Suprapubic skin (tissue), 4 donors: ENCODE results near the gene RAB34. TPM values are rescaled to one million over a fixed set of nuclear protein-coding genes. Genes with fewer than 3 reads are reported as not detected.
"Not testable (repeated sequence)": the region's sequence is repeated elsewhere in the genome, so short reads cannot be mapped to it uniquely, and the experiment has no call there.

Experiments
- DNase-seq, 2 donors: peaks; one replicate each; pipeline ENCODE4 v3.0.0-alpha.2; 2019; ENCODE audit warnings: low spot score in 2 of 2
- H3K27ac ChIP-seq: fragments of 200-600 bp; sonication (generic); one replicate; pipeline ENCODE4 v1.5.1; 2019
- H3K27me3 ChIP-seq: fragments of 200-600 bp; sonication (generic); one replicate; pipeline ENCODE4 v1.5.1; 2019
- H3K36me3 ChIP-seq: fragments of 200-600 bp; sonication (generic); one replicate; pipeline ENCODE4 v1.5.1; 2019
- H3K4me1 ChIP-seq: fragments of 200-600 bp; sonication (generic); one replicate; pipeline ENCODE4 v1.5.1; 2019
- H3K4me3 ChIP-seq: fragments of 200-600 bp; sonication (generic); one replicate; pipeline ENCODE4 v1.5.1; 2019; ENCODE audit warnings: mild to moderate bottlenecking
- H3K9me3 ChIP-seq: fragments of 200-600 bp; sonication (generic); one replicate; pipeline ENCODE4 v1.5.1; 2019
- EP300 ChIP-seq: sonication (generic); formaldehyde crosslinking; IDR thresholded peaks from one replicate; pipeline ENCODE4 v1.6.1; 2017; ENCODE audit warnings: antibody characterized with exemption
- POLR2A ChIP-seq, 2 donors: fragments of 450-650 bp; IDR thresholded peaks; one replicate each; pipeline ENCODE4 v1.6.1; 2017; ENCODE audit warnings: antibody characterized with exemption in 2 of 2, mild to moderate bottlenecking in 2 of 2, moderate library complexity in 2 of 2
- POLR2AphosphoS5 ChIP-seq, 3 donors: sonication (generic); formaldehyde crosslinking; IDR thresholded peaks; one replicate each; pipeline ENCODE4 v1.6.1; 2017; ENCODE audit warnings: antibody characterized with exemption in 3 of 3
- WGBS: methylation state at CpG from one replicate; pipeline ENCODE4 v1.1.5; 2018; 5-methylcytosine and 5-hydroxymethylcytosine counted together
- total RNA-seq, 4 donors: library from RNA; depleted of rRNA; stranded (reverse); fragments of >200 nt; gene quantifications; one replicate each; pipeline ENCODE4 v1.1.0, GENCODE V29; 2016
- TF ChIP-seq, protein P1 (sequence below), 2 donors: fragments of 200-600 bp in 1 of 2; fragments of 450-650 bp in 1 of 2; sonication (generic) in 1 of 2; IDR thresholded peaks; one replicate each; pipeline ENCODE4 v1.5.1; 2016 to 2019; ENCODE audit warnings: antibody characterized with exemption in 2 of 2, mild to moderate bottlenecking in 1 of 2, moderate library complexity in 1 of 2

The RAB34 gene
- total RNA-seq, 4 donors from 2014 or later: 60.7 to 96.1 (median 77.6) TPM

GRCh38 chr17:28725166-28725659 lies 7.5 kb upstream of the RAB34 start:
- DNase-seq: no peak
- TF ChIP-seq EP300 (no peak), POLR2AphosphoS5 (IDR thresholded peaks at IDR 0.05) (no peak)
- no peaks in the 10 kb centered on the region for H3K27me3 ChIP-seq
- peak overlapping the region; percentile 89 for H3K4me3 ChIP-seq
- peak overlapping the region; percentile 99 for H3K27ac ChIP-seq
- 38% methylated on average over 16 of the region's 20 CpGs for WGBS
- no peaks in the 10 kb centered on the region for H3K9me3 ChIP-seq
- peaks cover 35% of the 10 kb centered on the region for H3K36me3 ChIP-seq
- H3K4me1 ChIP-seq: peaks cover 87% of the 10 kb centered on the region

DNA sequence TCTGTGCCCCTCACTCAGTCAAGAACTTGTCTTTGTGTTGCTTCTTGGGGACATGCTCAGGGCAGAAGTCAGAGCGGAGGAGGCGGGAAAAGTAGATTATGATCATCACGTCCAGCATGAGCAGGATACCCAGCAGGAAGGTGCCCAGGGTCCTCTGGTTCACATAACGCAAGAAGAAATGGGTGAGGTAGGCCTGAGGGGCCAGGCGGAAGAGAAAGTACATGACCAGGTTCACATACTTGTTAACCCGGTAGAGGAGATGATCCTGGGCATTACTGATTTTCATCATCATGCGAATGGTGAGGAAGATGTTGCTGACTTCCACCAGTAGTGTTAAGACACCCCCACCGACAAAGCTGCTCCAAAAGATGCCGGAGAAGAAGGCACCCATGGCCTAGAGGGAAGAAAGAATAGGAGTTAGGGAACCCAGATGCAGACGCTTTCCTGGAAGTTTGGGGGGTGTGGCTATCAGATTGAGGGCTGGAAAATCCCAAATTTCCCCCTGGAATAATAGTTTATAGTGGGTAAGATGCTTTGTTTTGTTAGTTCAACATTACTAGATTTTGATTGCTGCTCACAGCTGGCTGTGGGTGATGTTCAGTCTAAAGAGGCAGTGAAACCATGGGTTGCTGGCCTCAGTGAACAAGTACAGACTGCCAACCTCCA lies 7.0 kb upstream of the RAB34 start:
- peaks cover 83% of the 10 kb centered on the region for H3K4me1 ChIP-seq
- H3K27ac ChIP-seq: peak overlapping the region; percentile 99
- H3K36me3 ChIP-seq: peaks cover 35% of the 10 kb centered on the region
- H3K9me3 ChIP-seq: no peaks in the 10 kb centered on the region
- DNase-seq: no peak
- peak overlapping the region; percentile 89 for H3K4me3 ChIP-seq
- whole genome bisulfite sequencing: 70% methylated on average over 10 of the region's 10 CpGs
- TF ChIP-seq EP300 (no peak), POLR2AphosphoS5 (IDR thresholded peaks at IDR 0.05) (no peak), POLR2A (IDR thresholded peaks at IDR 0.05) (no peak)
- TF ChIP-seq, protein P1, sequence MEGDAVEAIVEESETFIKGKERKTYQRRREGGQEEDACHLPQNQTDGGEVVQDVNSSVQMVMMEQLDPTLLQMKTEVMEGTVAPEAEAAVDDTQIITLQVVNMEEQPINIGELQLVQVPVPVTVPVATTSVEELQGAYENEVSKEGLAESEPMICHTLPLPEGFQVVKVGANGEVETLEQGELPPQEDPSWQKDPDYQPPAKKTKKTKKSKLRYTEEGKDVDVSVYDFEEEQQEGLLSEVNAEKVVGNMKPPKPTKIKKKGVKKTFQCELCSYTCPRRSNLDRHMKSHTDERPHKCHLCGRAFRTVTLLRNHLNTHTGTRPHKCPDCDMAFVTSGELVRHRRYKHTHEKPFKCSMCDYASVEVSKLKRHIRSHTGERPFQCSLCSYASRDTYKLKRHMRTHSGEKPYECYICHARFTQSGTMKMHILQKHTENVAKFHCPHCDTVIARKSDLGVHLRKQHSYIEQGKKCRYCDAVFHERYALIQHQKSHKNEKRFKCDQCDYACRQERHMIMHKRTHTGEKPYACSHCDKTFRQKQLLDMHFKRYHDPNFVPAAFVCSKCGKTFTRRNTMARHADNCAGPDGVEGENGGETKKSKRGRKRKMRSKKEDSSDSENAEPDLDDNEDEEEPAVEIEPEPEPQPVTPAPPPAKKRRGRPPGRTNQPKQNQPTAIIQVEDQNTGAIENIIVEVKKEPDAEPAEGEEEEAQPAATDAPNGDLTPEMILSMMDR (IDR thresholded peaks at IDR 0.05): no peak
- no peaks in the 10 kb centered on the region for H3K27me3 ChIP-seq

GRCh38 chr17:28723836-28724499 lies 6.3 kb upstream of the RAB34 start:
- H3K27ac ChIP-seq: peak overlapping the region; percentile 99
- not testable (repeated sequence) for H3K9me3 ChIP-seq, H3K4me3 ChIP-seq, DNase-seq, H3K27me3 ChIP-seq
- H3K4me1 ChIP-seq: peaks cover 81% of the 10 kb centered on the region
- WGBS: 58% methylated on average over 4 of the region's 4 CpGs
- H3K36me3 ChIP-seq: peaks cover 35% of the 10 kb centered on the region

DNA sequence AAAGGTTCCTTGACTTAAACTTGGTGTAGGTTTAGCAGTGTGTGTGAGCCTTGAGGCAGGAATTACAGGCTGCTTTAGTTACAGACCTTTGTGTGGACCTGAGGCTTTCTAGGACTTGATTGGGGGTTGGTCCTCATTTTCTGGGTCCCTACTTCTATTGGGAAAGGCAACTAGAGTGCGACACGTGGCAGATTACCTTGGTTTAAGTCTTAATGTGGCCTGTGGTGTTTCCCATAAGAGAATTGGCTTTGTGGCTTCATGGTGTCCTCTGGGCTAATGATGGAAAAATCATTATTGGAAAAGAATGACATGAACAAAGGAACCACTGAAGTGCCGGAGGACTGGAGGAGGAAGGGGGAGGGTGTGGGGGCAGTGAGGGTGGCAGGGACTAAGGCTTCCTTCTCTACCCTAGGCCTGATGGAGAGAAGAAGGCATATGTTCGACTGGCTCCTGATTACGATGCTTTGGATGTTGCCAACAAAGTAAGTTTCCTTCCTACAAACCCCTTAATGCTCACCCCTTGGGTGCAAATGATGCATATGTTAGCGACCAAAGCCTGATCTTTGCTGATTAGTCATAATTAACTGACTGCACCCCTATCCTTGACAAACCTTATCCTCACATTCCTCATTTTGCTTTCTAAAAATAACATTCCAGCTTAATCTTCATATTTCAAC lies 5.6 kb upstream of the RAB34 start:
- TF ChIP-seq, protein P1 (IDR thresholded peaks at IDR 0.05): no peak
- TF ChIP-seq EP300 (no peak), POLR2AphosphoS5 (IDR thresholded peaks at IDR 0.05) (no peak), POLR2A (IDR thresholded peaks at IDR 0.05) (no peak)
- peak overlapping the region; percentile 13 for H3K27ac ChIP-seq
- H3K4me1 ChIP-seq: peaks cover 87% of the 10 kb centered on the region
- peaks cover 35% of the 10 kb centered on the region for H3K36me3 ChIP-seq
- 68% methylated on average over 6 of the region's 6 CpGs for WGBS
- H3K4me3 ChIP-seq: no peak overlapping the region
- DNase-seq: no peak
- no peaks in the 10 kb centered on the region for H3K9me3 ChIP-seq
- H3K27me3 ChIP-seq: no peaks in the 10 kb centered on the region

DNA sequence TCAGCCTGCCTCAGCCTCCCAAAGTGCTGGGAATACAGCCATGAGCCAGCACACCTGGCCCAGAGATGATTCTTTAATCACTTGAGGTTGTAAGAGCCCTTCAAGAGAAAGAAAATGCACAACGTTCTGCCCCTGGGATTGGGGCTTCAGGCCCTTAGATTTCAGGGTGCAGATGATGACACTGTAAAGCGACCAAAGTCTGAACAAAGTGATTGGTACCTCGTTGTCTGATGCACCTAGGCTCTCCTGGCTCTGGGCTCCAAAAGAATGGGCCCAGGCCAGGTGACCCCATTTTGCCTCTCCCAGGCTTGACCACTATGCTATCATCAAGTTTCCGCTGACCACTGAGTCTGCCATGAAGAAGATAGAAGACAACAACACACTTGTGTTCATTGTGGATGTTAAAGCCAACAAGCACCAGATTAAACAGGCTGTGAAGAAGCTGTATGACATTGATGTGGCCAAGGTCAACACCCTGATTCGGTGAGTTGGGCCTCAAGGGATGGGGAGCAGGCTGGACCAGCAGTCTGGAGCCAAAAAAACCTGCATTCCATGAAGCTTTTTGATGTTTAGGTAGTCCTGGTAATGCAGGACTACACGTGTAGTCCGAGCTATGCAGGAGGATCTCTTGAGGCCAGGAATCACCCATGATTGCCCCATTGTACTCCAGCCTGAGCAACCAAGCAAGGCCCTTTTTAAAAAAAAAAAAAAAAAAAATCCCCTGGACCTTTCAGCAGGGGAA lies 4.9 kb upstream of the RAB34 start:
- no peak overlapping the region for H3K27ac ChIP-seq
- no peaks in the 10 kb centered on the region for H3K9me3 ChIP-seq
- no peak for DNase-seq
- TF ChIP-seq POLR2AphosphoS5 (IDR thresholded peaks at IDR 0.05): no peak
- TF ChIP-seq EP300: no peak
- no peak for TF ChIP-seq POLR2A (IDR thresholded peaks at IDR 0.05)
- TF ChIP-seq, protein P1 (IDR thresholded peaks at IDR 0.05): no peak
- no peak overlapping the region for H3K4me3 ChIP-seq
- 71% methylated on average over 7 of the region's 7 CpGs for WGBS
- H3K36me3 ChIP-seq: peaks cover 35% of the 10 kb centered on the region
- peaks cover 87% of the 10 kb centered on the region for H3K4me1 ChIP-seq
- H3K27me3 ChIP-seq: no peaks in the 10 kb centered on the region

- H3K9me3 ChIP-seq, H3K27me3 ChIP-seq, DNase-seq: not testable (repeated sequence)
- WGBS: 29% methylated on average over 19 of the region's 19 CpGs
- Histone ChIP-seq H3K4me3 (peak overlapping the region; percentile 92), H3K27ac (peak overlapping the region; percentile 94), H3K36me3 (peaks cover 35% of the 10 kb centered on the region), H3K4me1 (peaks cover 89% of the 10 kb centered on the region)
Measured at GRCh38 chr17:28720997-28721329, 3.3 kb upstream of the RAB34 start.
